K562 (cell line): ENCODE results near the gene HTR5A. TPM values are rescaled to one million over a fixed set of nuclear protein-coding genes. Genes with fewer than 3 reads are reported as not detected.

ENCODE experiments used
- ASH1L ChIP-seq: fragments of 450-650 bp; IDR thresholded peaks from 2 replicates; pipeline ENCODE4 v1.6.1; 2018; ENCODE audit warnings: borderline replicate concordance, mild to moderate bottlenecking, low read depth; ENCODE audit not compliant: partially characterized antibody
- BRF1 ChIP-seq: IDR thresholded peaks from 3 replicates; pipeline ENCODE4 v1.6.1; 2011; ENCODE audit warnings: borderline replicate concordance, mild to moderate bottlenecking; ENCODE audit not compliant: insufficient read length; ENCODE audit errors: extremely low read depth
- ERF ChIP-seq: fragments of 450-650 bp; formaldehyde crosslinking; IDR thresholded peaks from 2 replicates; pipeline ENCODE4 v1.4.0; 2020; ENCODE audit warnings: mild to moderate bottlenecking, mixed read lengths
- GATAD2A ChIP-seq: fragments of 450-650 bp; IDR thresholded peaks from 2 replicates; pipeline ENCODE4 v1.6.1; 2017
- ILF3 ChIP-seq: fragments of 450-650 bp; IDR thresholded peaks from 2 replicates; pipeline ENCODE4 v1.6.1; 2018; ENCODE audit warnings: antibody characterized with exemption, mild to moderate bottlenecking, moderate library complexity, borderline replicate concordance
- KAT2B ChIP-seq: IDR thresholded peaks from one replicate; pipeline ENCODE4 v1.6.1; 2012; ENCODE audit warnings: low read depth, mild to moderate bottlenecking, control low read depth, inconsistent platforms, low read length, moderate library complexity
- KLF1 ChIP-seq: fragments of 450-650 bp; IDR thresholded peaks from 2 replicates; pipeline ENCODE4 v1.6.1; 2016; ENCODE audit warnings: missing genetic modification characterization, missing compliant biosample characterization
- LARP7 ChIP-seq: fragments of 450-650 bp; IDR thresholded peaks from 2 replicates; pipeline ENCODE4 v1.6.1; 2016
- MTA1 ChIP-seq: fragments of 450-650 bp; IDR thresholded peaks from 2 replicates; pipeline ENCODE4 v1.6.1; 2017; ENCODE audit warnings: borderline replicate concordance
- NCOA1 ChIP-seq: fragments of 450-650 bp; IDR thresholded peaks from 2 replicates; pipeline ENCODE4 v1.6.1; 2016; ENCODE audit warnings: low read depth
- PREB ChIP-seq: sonication (generic); formaldehyde crosslinking; IDR thresholded peaks from 2 replicates; pipeline ENCODE4 v1.8.1; 2023; ENCODE audit warnings: mild to moderate bottlenecking, missing genetic modification reagents
- RBM14 ChIP-seq: fragments of 200-400 bp; formaldehyde crosslinking; IDR thresholded peaks from 2 replicates; pipeline ENCODE4 v1.6.1; 2018; ENCODE audit warnings: low read depth, mild to moderate bottlenecking, low read length, moderate library complexity, borderline replicate concordance; ENCODE audit not compliant: insufficient read depth
- RHOXF2B ChIP-seq: fragments of 250-450 bp; sonication (Bioruptor Pico); conservative IDR thresholded peaks from 2 replicates; pipeline ENCODE4 v1.5.1; 2021
- SIN3B ChIP-seq: fragments of 450-650 bp; IDR thresholded peaks from 2 replicates; pipeline ENCODE4 v1.6.1; 2017; ENCODE audit warnings: low read depth, mild to moderate bottlenecking, moderate library complexity
- SMAD4 ChIP-seq: fragments of 250-450 bp; sonication (Bioruptor Pico); conservative IDR thresholded peaks from 2 replicates; pipeline ENCODE4 v1.8.0; 2021; ENCODE audit warnings: inconsistent platforms, mild to moderate bottlenecking, moderate library complexity
- TEAD2 ChIP-seq: fragments of 450-650 bp; IDR thresholded peaks from 2 replicates; pipeline ENCODE4 v1.6.1; 2016; ENCODE audit warnings: missing genetic modification characterization, control low read depth, missing compliant biosample characterization
- TRIM24 ChIP-seq, 2 experiments: fragments of 450-650 bp; IDR thresholded peaks; 2 replicates each; pipeline ENCODE4 v1.6.1; 2016
- ZBTB9 ChIP-seq: fragments of 450-650 bp; formaldehyde crosslinking; IDR thresholded peaks from 2 replicates; pipeline ENCODE4 v1.4.0; 2020; ENCODE audit warnings: mild to moderate bottlenecking, moderate library complexity
- ZC3H11A ChIP-seq: IDR thresholded peaks from 2 replicates; pipeline ENCODE4 v1.6.1; 2012; ENCODE audit warnings: low read depth, low read length, improper control_type of control experiment
- ZMIZ1 ChIP-seq, 2 experiments: fragments of 150-350 bp in 1 of 2; IDR thresholded peaks; 2 replicates each; pipeline ENCODE4 v1.6.1; 2012 to 2016; ENCODE audit warnings: low read depth in 2 of 2, low read length in 2 of 2, mild to moderate bottlenecking in 1 of 2, moderate library complexity in 1 of 2
- polyA plus RNA-seq, 8 experiments: library from polyadenylated mRNA; depleted of rRNA in 4 of 8; stranded (reverse) in 5 of 8; unstranded in 3 of 8; fragments of >200 nt; fragmentation: Nextera tagmentation in 2 of 8; fragmentation: Illumina TruSeq in 1 of 8; extraction: Ambion mirVana in 2 of 8; extraction: Trizol in 1 of 8; gene quantifications; 2 replicates each; pipeline versions ENCODE4 v1.2.1 to v1.2.3, GENCODE V29; 2011 to 2014; ENCODE audit warnings: inconsistent platforms in 1 of 8, missing spikeins in 1 of 8
- total RNA-seq, 7 experiments: library from RNA; depleted of rRNA in 6 of 7; stranded (reverse); fragments of >200 nt in 6 of 7; fragmentation: Illumina TruSeq in 2 of 7; extraction: Trizol in 2 of 7; gene quantifications; 2 replicates each; pipeline versions ENCODE4 v1.2.1 to v1.2.3, GENCODE V29; 2011 to 2021; ENCODE audit warnings: low replicate concordance in 1 of 7
- TF ChIP-seq, protein P1 (sequence below): fragments of 200-800 bp; sonication (Bioruptor generic); IDR thresholded peaks from 2 replicates; pipeline ENCODE4 v1.6.1; 2017; ENCODE audit warnings: missing genetic modification characterization, missing compliant biosample characterization

HTR5A gene
- total and polyA plus RNA-seq, 9 of the 15 experiments (the other 6 are each of a cell fraction or from before 2014, with no cell fraction given) = 0.06 TPM; not detected in 8

GRCh38 chr7:155069992-155070751, at the start of gene HTR5A (continued):
- TF ChIP-seq SMAD4 (peak; percentile 97), LARP7 (no peak), ZBTB9 (CRISPR knock-in tag) (peak; percentile 98), MTA1 (peak; percentile 65; the same call in 1 of the 2 replicates), RBM14 (0 out of 2 replicates have a peak, but pooled peaks have one; percentile 44), BRF1 (no peak), RHOXF2B (CRISPR knock-in tag) (peak; percentile 71; the same call in 1 of the 2 replicates), KAT2B (no peak), GATAD2A (no peak), ZMIZ1 (IDR thresholded peaks at IDR 0.05; ENCODE audit: low read depth in 2 of 2, low read length in 2 of 2) (0 out of 4 replicates have a peak, but pooled peaks of 1 of the 2 experiments have one; percentile 52), KLF1 (tag) (0 out of 2 replicates have a peak, but pooled peaks have one; percentile 40), ZC3H11A (peak; percentile 80; the same call in 1 of the 2 replicates), PREB (peak; percentile 100), ERF (CRISPR knock-in tag) (peak; percentile 94; the same call in 1 of the 2 replicates), NCOA1 (peak; percentile 100), TRIM24 (IDR thresholded peaks at IDR 0.05) (peak in 1 of 2 experiments; percentile 69; a peak in 2 of 4 replicates), ASH1L (no peak), ILF3 (no peak), SIN3B (no peak), TEAD2 (tag) (peak; percentile 87)
- TF ChIP-seq, protein P1, sequence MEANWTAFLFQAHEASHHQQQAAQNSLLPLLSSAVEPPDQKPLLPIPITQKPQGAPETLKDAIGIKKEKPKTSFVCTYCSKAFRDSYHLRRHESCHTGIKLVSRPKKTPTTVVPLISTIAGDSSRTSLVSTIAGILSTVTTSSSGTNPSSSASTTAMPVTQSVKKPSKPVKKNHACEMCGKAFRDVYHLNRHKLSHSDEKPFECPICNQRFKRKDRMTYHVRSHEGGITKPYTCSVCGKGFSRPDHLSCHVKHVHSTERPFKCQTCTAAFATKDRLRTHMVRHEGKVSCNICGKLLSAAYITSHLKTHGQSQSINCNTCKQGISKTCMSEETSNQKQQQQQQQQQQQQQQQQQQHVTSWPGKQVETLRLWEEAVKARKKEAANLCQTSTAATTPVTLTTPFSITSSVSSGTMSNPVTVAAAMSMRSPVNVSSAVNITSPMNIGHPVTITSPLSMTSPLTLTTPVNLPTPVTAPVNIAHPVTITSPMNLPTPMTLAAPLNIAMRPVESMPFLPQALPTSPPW (CRISPR knock-in tag) = peak; percentile 93
